ENCODE measurements around the gene MMP25.

MMP25 gene, protein sequence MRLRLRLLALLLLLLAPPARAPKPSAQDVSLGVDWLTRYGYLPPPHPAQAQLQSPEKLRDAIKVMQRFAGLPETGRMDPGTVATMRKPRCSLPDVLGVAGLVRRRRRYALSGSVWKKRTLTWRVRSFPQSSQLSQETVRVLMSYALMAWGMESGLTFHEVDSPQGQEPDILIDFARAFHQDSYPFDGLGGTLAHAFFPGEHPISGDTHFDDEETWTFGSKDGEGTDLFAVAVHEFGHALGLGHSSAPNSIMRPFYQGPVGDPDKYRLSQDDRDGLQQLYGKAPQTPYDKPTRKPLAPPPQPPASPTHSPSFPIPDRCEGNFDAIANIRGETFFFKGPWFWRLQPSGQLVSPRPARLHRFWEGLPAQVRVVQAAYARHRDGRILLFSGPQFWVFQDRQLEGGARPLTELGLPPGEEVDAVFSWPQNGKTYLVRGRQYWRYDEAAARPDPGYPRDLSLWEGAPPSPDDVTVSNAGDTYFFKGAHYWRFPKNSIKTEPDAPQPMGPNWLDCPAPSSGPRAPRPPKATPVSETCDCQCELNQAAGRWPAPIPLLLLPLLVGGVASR

DNA sequence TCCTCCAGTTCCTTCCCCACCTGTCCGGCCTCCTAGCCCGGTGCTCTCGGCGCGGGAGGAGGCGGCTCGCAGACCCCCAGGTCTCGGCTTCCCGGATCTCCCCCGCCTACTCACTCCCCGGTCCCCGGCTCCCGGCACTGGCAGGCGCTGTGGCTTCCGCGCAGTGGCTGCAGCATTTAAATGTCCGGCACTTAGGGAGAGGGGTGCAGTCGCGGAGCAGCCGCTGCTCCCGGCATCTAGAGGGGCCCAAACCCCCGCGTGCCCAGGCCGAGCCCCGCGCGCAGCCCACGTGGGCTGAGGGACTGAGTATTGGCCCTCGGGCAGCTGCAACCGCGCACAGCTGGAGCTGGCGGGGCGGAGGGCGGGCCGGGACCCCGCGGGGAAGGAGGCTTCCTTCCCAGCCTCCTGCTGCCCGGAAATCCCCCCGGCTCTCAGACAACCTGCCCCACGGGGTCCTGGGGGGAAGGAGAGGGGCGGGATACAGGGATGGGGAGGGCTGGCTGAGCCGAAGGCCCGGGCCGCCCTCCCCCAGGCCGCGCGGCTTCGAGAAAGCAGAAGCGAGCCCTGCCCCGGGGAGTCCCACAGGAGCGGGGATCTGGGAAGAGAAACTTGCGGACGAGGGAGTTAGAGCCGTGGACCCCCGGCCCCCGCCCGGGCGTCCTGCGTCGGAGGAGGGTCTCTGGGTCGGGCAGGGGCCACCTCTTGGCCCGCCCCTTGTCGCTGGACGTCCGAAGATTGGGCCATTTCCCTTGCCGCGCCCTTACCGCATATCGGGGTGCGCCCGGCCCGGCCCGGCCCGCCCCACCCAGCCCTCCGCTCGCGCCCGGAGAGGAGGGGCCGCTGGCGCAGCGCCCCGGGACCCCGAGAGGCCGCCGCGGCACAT, at the start of gene MMP25:
TSS of gene MMP25 (plus strand) at position 804 of the 883 bp plus-strand sequence. CDS start 357 bp downstream, outside the sequence.
- no peak for DNase-seq

DNA sequence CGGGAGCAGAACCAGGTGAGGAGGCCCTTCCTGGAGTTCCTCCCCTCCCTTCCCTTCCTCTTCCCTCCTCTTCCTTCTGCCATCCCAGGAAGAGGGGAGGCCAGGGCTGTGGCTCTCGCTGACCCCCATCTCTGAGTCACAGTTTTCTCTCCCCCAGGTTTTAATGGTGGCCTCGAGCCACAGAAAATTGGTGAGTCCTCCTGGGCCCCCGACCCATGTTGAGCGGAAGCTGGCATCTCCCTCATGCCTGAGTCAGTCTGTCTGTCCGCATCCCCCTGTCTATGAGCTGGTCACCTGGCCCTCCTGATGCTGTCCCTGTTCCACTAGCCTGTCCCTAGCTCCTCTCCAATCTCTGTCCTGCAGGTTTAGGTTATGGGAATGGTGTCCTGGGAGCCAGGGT, 46.4 kb upstream of the MMP25 start:
- no peak for DNase-seq

DNA sequence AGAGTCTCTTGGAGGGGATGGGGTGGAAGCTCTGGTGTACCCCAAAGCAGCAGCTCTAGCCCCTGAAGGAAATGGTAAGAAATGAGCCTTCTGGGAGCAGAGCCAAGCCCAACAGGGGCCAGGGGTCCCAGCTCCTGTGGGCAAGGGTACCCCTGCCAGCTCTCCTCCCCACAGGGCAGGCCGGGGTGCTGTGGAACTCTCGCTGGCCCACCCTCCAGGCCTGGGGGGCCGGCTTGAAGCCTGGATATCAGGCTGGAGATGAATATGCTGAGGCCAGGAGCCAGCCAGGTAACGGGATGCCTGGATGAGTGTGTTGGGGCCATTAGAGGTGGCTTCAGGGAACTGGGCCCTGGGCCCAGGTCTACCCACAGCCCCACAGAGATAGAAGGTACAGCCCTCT, 45.8 kb upstream of the MMP25 start:
- no peak for DNase-seq

DNA sequence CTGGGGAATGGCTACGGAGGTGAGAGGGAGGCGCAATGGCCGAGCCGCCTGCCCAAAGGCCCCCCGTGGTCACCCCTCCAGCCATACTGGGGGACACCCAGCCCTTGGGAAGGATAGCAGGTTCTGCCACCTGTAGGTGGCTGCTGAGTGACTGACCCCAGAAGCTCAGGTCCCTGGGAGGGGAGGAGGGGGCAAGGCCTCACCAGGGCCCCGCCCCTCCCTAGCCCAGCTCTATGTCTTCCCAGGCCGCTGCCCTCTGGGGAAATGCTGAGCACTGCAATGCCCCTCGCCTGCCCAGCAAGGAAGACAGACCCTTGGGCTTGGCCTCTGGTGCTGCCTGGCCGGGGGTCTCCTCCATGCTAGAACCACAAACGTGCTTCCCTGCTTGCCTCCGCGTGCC, 45.0 kb upstream of the MMP25 start:
- DNase-seq: no peak

DNA sequence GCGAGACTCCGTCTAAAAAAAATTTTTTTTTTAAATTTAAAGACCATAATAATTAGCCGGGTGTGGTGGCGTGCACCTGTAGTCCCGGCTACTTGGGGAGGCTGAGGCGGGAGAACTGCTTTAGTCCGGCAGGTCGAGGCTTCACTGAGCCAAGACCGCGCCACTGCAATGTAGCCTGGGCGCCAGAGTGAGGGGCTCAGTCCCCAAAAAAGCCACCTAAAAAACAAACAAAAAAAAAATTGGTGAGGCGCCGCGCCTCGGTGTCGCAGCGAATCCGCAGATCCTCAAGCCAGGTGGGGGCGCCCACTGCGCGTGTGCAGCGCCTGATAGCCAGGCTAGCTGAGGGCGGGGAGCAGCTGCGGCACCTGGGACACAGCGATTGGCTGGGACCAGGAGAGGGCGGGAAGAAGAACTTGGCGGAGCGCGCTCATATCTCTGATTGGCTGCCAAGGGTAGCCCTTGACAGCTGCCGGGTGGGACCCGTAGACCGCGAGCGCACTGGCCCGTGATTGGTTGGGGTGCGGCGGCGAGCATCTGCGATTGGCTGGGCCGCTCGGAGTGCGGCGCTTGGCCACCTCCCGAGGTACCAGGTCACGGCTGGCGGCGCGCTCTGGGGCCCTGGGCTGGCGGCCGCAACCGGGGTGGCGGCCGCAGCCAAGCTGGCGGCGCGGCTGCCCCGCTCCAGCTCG, 42.6 kb upstream of the MMP25 start:
- DNase-seq: peak; percentile 90

DNA sequence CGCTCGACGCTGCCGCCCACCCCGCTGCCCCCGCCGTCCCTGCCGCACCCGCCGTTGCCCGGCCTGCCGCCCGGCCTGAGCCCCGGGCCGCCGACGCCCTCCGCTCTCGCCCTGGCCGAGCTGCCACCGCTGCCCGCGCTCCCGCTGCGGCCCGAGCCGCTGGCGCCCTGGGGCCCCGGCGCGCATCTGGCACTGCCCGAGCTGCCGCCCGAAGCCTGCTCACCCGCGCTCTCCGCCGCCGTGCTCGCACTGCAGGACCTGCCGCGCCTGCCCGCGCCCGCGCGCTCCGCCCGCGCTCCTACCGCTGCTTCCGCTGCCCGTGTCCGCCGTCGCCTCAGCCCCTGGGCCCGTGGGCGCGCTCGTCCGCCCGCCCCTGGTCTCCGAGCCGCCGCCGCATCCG, 42.0 kb upstream of the MMP25 start:
- DNase-seq: no peak

DNA sequence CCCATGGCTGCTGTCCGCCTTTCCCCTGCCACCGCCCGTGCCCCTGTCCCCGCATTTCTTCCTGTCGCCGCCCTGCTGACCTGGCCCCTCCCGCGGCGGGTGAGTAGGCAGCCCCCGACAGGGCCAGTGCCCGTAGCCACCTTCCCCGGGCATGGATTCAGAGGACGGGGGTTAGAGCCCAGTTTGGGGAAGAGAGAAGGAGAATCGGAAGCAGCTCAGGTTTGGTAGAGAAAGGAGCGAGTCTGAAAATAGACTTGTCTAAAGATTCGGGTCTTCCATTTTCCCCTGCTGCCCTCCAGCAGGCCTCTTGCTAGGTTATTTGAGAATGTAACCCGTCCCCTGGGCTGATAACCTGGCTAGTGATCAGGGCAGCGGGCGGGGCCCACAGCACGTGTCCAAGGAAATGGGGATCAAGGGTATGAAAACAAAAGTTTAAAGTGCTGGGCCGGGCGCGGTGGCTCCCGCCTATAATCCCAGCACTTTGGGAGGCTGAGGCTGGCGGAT, 41.5 kb upstream of the MMP25 start:
- no peak for DNase-seq

DNA sequence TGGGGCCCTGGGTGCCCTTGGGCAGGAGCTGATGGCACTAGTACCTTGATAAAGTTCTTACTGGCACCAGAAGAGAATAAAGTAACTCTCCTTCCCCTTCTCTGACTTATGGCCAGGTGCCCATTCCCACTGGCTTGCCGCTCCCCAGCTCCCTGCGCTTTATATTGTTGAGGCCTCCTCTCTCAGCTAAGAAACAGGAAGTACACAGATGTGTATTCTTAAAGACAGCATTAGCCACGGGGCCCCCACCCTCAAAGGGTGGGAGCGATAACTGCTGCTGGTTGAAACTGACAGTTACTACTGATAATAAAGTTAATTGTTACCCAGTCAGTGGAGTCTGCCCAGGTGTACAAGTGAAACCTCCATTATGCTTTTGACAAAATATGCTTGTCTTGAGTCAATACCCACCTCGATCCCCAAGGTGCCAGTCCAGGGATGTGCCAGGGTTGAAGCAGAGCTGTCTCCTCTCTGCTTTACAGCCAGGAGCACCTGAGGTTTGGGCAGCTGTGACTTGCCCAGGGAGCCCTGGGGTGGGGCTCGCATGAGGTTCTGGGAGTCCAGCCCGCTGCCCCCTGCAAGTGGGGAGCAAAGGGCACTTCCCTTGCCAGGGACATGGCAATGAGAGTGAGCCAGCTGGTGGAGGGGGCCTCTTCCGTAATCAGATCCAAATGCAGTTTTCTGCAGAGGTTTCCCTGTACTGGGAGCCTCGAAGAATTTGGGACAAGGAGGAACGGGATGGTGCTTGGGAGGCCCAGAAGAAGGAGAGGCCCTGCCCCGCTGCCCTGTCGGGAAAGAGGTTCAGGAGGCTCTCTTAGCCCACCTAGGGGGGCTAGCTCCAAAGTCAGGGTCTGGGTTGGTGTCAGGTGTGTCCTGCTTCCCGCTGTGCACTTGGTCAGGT, 39.1 kb upstream of the MMP25 start:
- no peak for DNase-seq

DNA sequence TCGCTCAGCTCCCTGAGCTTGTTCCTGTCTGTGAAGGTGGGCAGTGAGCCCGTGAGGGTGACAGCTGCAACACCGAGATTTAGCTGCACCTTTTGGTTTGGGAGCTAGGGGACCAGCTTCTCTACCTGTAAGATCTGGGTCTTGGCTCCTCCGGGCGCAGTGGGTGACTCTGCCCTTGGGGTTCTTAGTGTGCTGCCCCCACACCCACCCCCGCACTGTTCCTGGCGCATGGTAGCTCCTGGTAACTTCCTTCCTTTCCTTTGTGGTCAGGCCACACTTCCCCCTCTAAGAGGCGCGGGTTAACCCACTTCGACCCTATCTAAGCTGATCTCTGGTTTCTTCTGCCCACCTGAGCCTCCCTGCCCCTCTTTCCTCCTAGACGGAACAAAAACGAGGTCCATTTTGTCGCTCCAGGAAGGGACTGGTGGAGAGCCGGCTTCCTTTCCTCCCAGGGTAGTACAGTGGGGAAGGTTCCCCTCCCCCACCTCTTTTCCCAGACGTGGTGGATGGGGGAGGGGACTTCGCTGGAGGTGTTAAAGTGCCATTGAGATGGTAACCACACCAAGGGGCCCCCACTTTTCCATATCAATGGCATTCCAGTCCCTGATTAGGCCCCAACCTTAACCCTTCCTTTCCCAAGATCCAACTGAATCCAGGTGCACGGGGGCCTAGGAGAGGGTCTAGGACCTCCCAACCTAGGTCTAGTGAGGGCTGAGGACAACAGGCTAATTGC, 38.2 kb upstream of the MMP25 start:
- no peak for DNase-seq

DNA sequence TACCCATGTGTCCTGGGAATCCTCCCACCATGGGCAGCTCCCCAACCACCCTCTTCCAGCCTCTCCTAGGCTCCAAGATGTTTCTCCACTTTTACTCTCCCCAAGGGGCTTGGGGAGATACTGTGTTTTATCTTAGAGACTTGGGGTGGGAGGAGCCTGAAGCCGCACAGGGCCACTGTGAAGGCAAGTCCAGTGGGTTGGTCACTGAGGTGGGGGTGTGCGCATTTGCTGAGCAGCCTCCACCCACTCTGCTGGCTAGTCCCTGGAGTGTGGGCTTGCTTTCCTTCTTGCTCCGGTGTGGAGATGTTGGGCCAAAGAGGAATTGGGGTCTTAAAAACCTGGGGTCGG, 37.7 kb upstream of the MMP25 start:
- no peak for DNase-seq

DNA sequence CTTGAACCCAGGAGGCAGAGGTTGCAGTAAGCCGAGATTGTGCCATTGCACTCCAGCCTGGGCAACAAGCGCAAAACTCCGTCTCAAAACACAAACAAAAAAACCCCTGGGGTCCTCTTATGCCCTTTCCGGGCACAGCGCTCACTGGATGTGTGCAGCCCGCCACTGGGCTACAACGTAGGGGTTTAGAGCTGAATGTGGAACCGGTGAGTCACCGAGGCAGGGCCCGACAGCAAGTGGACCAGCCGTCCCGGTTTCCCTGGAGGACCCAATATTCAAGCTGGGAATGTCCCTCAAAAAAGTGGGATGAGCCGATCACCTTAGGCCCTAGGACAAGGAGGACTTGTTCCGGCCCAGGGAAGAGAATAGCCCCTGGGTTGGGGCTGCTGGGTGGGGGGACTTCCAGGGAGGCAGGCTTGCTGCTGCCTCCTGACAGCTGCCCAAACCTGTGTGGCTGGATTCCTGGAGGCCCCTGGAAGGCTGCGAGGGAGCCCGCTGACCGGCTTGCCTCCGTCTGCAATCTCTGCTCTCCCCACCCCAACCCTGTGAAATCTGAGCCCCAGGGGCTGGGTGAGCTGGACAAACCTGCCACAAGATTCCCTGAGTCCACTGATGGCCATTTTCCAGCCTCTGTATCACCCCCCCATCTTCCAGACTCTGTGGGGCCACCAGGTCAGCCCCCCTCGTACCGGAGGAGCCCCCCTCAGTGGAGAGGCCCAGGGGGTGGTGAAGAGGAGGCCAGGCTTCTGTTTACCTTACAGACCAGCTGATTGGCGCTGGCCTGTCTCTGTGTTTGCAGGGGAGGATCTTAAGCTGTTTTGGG, 36.6 kb upstream of the MMP25 start:
- DNase-seq: no peak

DNA sequence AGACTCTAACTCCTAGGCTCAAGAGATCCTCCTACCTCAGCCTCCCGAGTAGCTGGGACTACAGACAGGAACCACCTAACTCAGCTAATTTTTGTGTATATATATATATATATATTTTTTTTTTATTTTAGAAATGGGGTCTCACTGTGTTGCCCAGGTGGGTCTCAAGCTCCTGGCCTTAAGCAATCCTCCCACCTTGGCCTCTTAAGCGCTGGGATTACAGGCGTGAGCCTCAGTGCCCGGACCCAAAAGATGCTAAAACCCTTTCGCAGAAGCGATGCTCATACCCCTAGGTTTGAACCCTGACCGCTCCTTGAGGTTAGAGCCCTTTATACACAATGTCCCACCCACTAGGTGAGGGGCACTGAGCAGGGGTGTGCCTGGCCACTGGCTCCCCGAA, 35.9 kb upstream of the MMP25 start:
- no peak for DNase-seq

DNA sequence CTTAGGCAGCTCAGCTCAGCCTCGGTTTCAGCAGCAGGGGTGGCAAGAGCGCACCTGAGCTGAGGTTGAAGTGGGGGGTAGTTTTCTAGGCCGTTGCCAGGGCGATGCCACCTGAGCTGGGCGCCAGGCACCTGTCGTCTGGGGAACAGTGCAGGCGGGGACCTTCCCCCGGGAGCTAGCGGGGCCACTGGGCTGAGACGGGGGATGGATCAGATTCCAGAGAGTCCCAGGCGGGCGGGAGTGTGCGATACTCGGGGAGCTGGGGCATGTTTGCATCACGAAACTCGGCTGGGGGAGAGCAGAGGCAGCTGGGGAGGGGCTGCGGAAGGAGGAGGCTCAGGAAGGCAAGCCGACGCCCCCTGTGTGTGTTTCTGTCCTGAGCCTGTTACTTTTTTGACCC, 34.1 kb upstream of the MMP25 start:
- peak; percentile 22 for DNase-seq

DNA sequence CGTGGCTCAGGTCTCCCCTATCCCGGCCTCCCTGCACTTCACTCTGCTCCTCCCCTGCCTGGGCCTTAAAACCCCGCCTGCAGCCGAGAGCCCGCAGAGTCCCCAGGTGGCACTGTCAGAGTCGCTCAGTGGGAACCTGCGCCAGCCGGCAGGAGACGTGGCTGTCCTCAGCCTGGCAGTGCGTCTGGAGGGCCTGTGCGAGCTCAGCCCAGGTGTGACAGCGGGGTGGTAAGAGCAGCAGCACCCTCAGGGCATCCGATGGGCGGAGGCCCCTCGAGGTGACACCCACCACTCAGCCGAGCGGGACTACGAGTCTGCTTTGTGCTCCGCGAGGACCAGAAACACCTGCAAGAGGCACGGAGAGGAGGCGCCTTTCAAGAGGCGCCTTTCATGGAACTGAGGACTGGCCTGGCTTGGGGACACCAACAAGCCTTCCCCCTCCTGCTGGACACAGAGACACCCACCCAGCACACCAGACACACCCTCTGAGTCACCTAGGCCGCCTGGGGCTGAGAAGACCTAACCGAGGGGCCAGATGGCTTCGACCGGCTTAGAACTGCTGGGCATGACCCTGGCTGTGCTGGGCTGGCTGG, 33.4 kb upstream of the MMP25 start, which contains the start of gene CLDN9:
TSS of gene CLDN9 (plus strand) at position 96 of the 593 bp plus-strand sequence. CDS start at position 536, 440 bp downstream.
- DNase-seq: no peak

DNA sequence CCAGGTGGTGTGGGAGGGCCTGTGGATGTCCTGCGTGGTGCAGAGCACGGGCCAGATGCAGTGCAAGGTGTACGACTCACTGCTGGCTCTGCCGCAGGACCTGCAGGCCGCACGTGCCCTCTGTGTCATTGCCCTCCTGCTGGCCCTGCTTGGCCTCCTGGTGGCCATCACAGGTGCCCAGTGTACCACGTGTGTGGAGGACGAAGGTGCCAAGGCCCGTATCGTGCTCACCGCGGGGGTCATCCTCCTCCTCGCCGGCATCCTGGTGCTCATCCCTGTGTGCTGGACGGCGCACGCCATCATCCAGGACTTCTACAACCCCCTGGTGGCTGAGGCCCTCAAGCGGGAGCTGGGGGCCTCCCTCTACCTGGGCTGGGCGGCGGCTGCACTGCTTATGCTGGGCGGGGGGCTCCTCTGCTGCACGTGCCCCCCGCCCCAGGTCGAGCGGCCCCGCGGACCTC, 32.8 kb upstream of the MMP25 start:
- DNase-seq: no peak

DNA sequence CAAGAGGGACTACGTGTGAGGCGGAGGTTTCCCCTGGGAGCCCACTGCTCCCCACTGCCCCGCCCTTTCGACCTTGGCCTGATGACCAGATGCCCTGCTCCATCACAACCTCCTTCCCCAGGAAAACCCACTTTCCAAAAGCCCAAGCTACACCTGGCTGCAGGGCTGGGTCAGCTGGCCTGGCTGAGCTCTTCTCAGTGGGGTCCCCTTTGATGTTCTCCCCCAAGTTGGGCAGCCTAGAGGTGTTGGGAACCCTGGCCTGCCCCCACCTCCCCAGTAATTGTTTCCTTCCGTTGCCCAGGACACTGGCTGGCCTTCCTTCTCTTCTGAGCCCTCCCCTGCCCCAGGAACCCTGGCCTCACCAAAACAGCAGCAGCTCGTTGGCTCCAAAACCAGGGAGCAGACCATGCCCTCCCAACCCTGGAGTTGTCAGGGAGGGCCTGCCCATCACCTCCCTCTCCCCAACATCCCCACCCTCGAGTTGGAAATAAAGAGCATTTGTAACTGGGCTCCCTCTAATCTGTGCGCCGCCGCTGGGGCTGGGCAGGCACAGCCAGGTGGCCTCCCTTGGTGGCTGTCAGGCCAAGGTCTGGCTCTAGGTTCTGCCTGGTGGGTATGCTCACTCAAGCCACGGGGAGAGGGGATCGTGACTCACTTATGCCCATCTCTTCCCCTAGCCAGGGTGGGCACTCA, 32.2 kb upstream of the MMP25 start:
- DNase-seq: no peak

DNA sequence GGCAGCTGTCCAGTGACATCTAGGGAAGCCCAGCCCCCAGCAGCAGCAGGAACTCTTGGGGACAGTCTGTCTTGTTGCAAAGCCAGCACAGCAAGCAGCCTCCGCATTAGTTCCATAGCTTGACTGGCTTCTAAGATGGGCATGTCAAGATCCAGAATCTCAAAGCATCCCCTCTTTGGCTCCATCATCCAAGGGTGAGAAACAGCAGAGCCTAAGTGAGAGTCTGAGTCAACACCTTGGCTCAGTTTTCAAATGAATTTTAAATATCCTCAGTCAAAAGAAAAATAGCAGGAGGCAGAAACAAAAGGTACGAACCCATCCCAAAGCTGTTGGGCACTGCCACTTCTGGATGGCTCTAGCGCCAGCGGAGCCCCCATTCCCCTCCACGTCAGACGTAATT, 31.4 kb upstream of the MMP25 start:
- no peak for DNase-seq

DNA sequence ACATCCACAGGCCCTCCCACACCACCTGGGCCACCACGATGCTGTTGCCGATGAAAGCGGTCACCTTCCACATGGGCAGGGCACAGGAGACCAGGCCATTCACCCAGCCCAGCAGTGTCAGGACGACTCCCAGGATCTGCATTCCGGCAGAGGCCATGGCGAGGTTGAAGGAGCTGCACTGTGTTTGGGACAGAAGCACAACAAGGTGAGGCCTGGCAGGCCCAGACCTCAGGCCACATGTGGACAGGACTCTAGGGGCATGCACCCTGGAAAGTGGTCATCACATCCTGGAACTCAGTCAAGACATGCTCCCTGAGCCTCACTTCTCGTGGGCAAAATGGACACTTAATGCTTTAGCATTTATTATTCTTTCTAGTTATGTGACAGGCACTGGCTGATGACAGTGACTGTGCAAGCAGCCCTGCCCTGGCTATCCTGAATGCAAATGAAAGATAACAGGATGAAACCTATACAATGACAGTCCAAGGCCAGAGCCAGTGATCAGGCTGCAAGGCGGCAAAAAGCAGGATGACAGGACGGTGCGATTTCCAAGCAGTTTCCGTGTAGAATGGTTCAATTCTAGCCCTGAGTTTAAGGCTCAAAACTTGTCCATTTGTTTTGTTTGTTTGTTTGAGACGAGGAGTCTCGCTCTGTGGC, 30.4 kb upstream of the MMP25 start:
- no peak for DNase-seq

Data from NCI-H2029 treated with DMSO at 0.1 percent for 48 hours (cell line).